ENCODE measurements around the gene GLB1L2.
"Not testable (repeated sequence)": the region's sequence is repeated elsewhere in the genome, so short reads cannot be mapped to it uniquely, and the experiment has no call there.

The GLB1L2 gene

GRCh38 chr11:134328433-134328832, 3.4 kb upstream of the GLB1L2 start:
- DNase-seq: no peak

- DNase-seq: no peak
Observed at GRCh38 chr11:134330611-134331353, 1.0 kb upstream of the GLB1L2 start.

GRCh38 chr11:134332189-134332631, 422 bp downstream of the GLB1L2 start:
- DNase-seq: peak; percentile 34

- DNase-seq: no peak
Observed at GRCh38 chr11:134332782-134333181, 994 bp downstream of the GLB1L2 start.

- no peak for DNase-seq
Observed at GRCh38 chr11:134333312-134333711, 1.5 kb downstream of the GLB1L2 start.

- no peak for DNase-seq
Observed at GRCh38 chr11:134333946-134334345, 2.2 kb downstream of the GLB1L2 start.

GRCh38 chr11:134334796-134335571, 3.2 kb downstream of the GLB1L2 start:
- DNase-seq: no peak

GRCh38 chr11:134337051-134337450, 5.3 kb downstream of the GLB1L2 start:
- DNase-seq: no peak

- DNase-seq: no peak
Observed at GRCh38 chr11:134338068-134338467, 6.3 kb downstream of the GLB1L2 start.

GRCh38 chr11:134338654-134339053, 6.9 kb downstream of the GLB1L2 start:
- no peak for DNase-seq

- DNase-seq: no peak
Observed at GRCh38 chr11:134339756-134340155, 8.0 kb downstream of the GLB1L2 start.

GRCh38 chr11:134340354-134340964, 8.7 kb downstream of the GLB1L2 start:
- DNase-seq: no peak

GRCh38 chr11:134341805-134342571, 10.2 kb downstream of the GLB1L2 start:
- no peak for DNase-seq

- DNase-seq: no peak
Observed at GRCh38 chr11:134342572-134343340, 11.0 kb downstream of the GLB1L2 start.

- no peak for DNase-seq
Observed at GRCh38 chr11:134343646-134344045, 11.9 kb downstream of the GLB1L2 start.

GRCh38 chr11:134344497-134345236, 12.9 kb downstream of the GLB1L2 start:
- not testable (repeated sequence) for DNase-seq

GRCh38 chr11:134345237-134345550, 13.4 kb downstream of the GLB1L2 start:
- no peak for DNase-seq

- DNase-seq: no peak
Observed at GRCh38 chr11:134346101-134346975, 14.6 kb downstream of the GLB1L2 start.

- DNase-seq: no peak
Observed at GRCh38 chr11:134346976-134347350, 15.2 kb downstream of the GLB1L2 start.

- DNase-seq: no peak
Observed at GRCh38 chr11:134347441-134347840, 15.7 kb downstream of the GLB1L2 start.

Measured in COR-L47 (cell line).